GM12872 (cell line): ENCODE measurements around the gene ORAI1.

Experiments
- TF ChIP-seq, protein P1 (sequence below): IDR thresholded peaks from 3 replicates; pipeline ENCODE4 v1.5.1; 2011; ENCODE audit warnings: low read depth, mild to moderate bottlenecking, low read length, moderate library complexity; ENCODE audit not compliant: insufficient read depth

The ORAI1 gene

DNA sequence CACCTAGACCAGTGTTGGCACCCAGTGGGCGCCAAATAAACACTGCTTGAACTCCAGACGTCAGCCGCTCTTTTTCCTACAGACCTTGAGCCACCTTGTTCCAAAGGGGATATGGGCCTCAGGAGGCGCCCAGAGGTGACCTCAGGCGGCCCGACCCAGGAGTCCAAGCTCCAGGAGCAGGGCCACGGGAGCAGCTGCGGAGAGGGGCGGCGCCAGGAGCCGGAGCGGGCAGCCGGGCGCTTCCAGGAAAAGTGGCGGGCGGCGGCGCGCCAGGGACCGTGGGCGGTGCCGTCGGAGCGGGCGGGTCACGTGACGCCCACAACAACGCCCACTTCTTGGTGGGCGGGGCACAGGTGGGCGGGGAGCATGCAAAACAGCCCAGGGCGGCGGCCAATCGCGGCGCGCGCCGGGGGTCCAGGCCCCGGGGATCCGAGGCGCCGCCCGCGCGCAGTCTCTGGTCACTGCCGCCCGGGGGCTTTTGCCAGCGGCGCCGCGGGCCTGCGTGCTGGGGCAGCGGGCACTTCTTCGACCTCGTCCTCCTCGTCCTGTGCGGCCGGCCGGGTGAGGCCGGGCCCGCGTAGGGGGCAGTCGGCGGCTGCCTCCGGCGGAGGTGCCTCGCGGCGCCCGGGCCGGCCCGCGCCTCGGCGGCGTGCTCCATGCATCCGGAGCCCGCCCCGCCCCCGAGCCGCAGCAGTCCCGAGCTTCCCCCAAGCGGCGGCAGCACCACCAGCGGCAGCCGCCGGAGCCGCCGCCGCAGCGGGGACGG is at the start of gene ORAI1:
Gene ORAI1, plus strand, starts transcription at position 444 of the 766 bp plus-strand sequence.
- TF ChIP-seq, protein P1, sequence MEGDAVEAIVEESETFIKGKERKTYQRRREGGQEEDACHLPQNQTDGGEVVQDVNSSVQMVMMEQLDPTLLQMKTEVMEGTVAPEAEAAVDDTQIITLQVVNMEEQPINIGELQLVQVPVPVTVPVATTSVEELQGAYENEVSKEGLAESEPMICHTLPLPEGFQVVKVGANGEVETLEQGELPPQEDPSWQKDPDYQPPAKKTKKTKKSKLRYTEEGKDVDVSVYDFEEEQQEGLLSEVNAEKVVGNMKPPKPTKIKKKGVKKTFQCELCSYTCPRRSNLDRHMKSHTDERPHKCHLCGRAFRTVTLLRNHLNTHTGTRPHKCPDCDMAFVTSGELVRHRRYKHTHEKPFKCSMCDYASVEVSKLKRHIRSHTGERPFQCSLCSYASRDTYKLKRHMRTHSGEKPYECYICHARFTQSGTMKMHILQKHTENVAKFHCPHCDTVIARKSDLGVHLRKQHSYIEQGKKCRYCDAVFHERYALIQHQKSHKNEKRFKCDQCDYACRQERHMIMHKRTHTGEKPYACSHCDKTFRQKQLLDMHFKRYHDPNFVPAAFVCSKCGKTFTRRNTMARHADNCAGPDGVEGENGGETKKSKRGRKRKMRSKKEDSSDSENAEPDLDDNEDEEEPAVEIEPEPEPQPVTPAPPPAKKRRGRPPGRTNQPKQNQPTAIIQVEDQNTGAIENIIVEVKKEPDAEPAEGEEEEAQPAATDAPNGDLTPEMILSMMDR: no peak

DNA sequence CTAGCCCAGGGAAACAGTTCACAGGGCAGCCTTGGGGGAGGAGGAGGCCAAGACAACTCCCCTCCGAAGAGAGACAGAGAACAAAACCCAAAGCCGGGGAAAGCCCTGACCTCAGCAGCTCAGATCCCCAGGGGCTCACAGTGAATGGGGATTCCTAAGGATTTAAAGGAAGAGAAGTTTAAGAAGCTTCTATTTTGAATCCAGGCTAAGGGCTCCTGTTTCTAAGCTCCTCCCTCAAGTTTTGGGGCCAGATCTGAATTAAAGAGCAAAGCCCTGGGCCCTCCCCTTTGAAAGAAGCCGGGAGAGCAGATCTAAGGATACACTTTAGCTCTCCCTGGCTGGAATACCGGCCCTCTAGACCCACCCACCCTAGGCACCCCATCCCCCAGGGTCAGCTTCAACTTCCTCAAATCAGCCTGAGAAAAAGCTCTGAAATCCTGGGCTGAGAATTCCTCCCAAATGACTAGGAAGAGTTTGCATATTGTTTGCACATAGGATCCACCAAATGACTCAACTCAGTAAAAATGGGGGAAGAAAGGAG is 49.4 kb upstream of the ORAI1 start:
- TF ChIP-seq, protein P1: no peak

GRCh38 chr12:121577443-121578180 is 48.7 kb upstream of the ORAI1 start:
- TF ChIP-seq, protein P1: no peak

GRCh38 chr12:121578230-121579189 is 47.8 kb upstream of the ORAI1 start:
- TF ChIP-seq, protein P1: no peak

GRCh38 chr12:121579190-121579791 is 47.0 kb upstream of the ORAI1 start:
- TF ChIP-seq, protein P1: no peak

GRCh38 chr12:121579981-121580868 is 46.1 kb upstream of the ORAI1 start:
- TF ChIP-seq, protein P1: no peak
